GM12878 (cell line): ENCODE measurements around the gene GLT8D1. TPM values are rescaled to one million over a fixed set of nuclear protein-coding genes. Genes with fewer than 3 reads are reported as not detected.

Source experiments
- BCL11A ChIP-seq: IDR thresholded peaks from 2 replicates; pipeline ENCODE4 v1.6.1; 2011; ENCODE audit warnings: low read depth, low read length
- CBX5 ChIP-seq: sonication (generic); IDR thresholded peaks from 2 replicates; pipeline ENCODE4 v1.6.1; 2016; ENCODE audit warnings: low read depth, moderate library complexity, mild to moderate bottlenecking, inconsistent platforms
- E2F4 ChIP-seq: IDR thresholded peaks from 2 replicates; pipeline ENCODE4 v1.6.1; 2012; ENCODE audit warnings: low read depth, low read length, improper control_type of control experiment
- ELK1 ChIP-seq: IDR thresholded peaks from 2 replicates; pipeline ENCODE4 v1.6.1; 2012; ENCODE audit warnings: low read depth, low read length, improper control_type of control experiment
- KDM1A ChIP-seq: fragments of 200-600 bp; sonication (generic); IDR thresholded peaks from 2 replicates; pipeline ENCODE4 v1.6.1; 2016; ENCODE audit warnings: borderline replicate concordance
- KLF5 ChIP-seq: fragments of 450-650 bp; IDR thresholded peaks from 2 replicates; pipeline ENCODE4 v1.6.1; 2014; ENCODE audit warnings: mild to moderate bottlenecking; ENCODE audit not compliant: partially characterized antibody
- MEF2A ChIP-seq: IDR thresholded peaks from 2 replicates; pipeline ENCODE4 v1.6.1; 2011; ENCODE audit warnings: low read depth, mild to moderate bottlenecking, low read length, moderate library complexity; ENCODE audit not compliant: insufficient read depth
- MTA2 ChIP-seq: fragments of 450-650 bp; IDR thresholded peaks from 2 replicates; pipeline ENCODE4 v1.6.1; 2016; ENCODE audit warnings: low read depth, mild to moderate bottlenecking, moderate library complexity
- PAX5 ChIP-seq: IDR thresholded peaks from 2 replicates; pipeline ENCODE4 v1.6.1; 2011; ENCODE audit warnings: low read depth, low read length, borderline replicate concordance
- PML ChIP-seq: IDR thresholded peaks from 2 replicates; pipeline ENCODE4 v1.6.1; 2012; ENCODE audit warnings: low read length, inconsistent platforms
- POLR2AphosphoS2 ChIP-seq: IDR thresholded peaks from 2 replicates; pipeline ENCODE4 v1.6.1; 2011; ENCODE audit warnings: low read depth, mild to moderate bottlenecking, low read length, improper control_type of control experiment, moderate library complexity
- RELB ChIP-seq: fragments of 450-650 bp; IDR thresholded peaks from 2 replicates; pipeline ENCODE4 v1.6.1; 2017; ENCODE audit warnings: low read depth, mild to moderate bottlenecking, moderate library complexity
- SIN3A ChIP-seq: IDR thresholded peaks from 2 replicates; pipeline ENCODE4 v1.6.1; 2012; ENCODE audit warnings: low read depth, low read length, improper control_type of control experiment
- SIX5 ChIP-seq: IDR thresholded peaks from 2 replicates; pipeline ENCODE4 v1.6.1; 2011; ENCODE audit warnings: mild to moderate bottlenecking, low read depth, low read length, moderate library complexity; ENCODE audit not compliant: severe bottlenecking
- TBL1XR1 ChIP-seq: IDR thresholded peaks from 2 replicates; pipeline ENCODE4 v1.6.1; 2012; ENCODE audit warnings: low read depth, low read length, improper control_type of control experiment
- ZNF622 ChIP-seq: fragments of 450-650 bp; IDR thresholded peaks from 2 replicates; pipeline ENCODE4 v1.6.1; 2017; ENCODE audit warnings: mild to moderate bottlenecking, inconsistent platforms
- polyA plus RNA-seq, 11 experiments: library from polyadenylated mRNA; depleted of rRNA in 4 of 11; unstranded in 6 of 11; stranded (reverse) in 5 of 11; fragments of >200 nt; fragmentation: Nextera tagmentation in 4 of 11; fragmentation: Illumina TruSeq in 1 of 11; extraction: Ambion mirVana in 4 of 11; extraction: Trizol in 1 of 11; gene quantifications; 1 replicate in 1 of 11; 2 replicates in 10 of 11; pipeline versions ENCODE4 v1.2.1 to v1.2.3, GENCODE V29; 2011 to 2016; ENCODE audit warnings: inconsistent platforms in 2 of 11, missing spikeins in 2 of 11, low read depth in 1 of 11
- total RNA-seq, 4 experiments: library from RNA; depleted of rRNA in 3 of 4; stranded (reverse); fragments of >200 nt in 3 of 4; fragmentation: Illumina TruSeq in 1 of 4; extraction: Trizol in 1 of 4; gene quantifications; 2 replicates each; pipeline versions ENCODE4 v1.2.1 to v1.2.3, GENCODE V29; 2013 to 2021
- TF ChIP-seq, protein P1 (sequence below): IDR thresholded peaks from 2 replicates; pipeline ENCODE4 v1.6.1; 2012; ENCODE audit warnings: mild to moderate bottlenecking, low read depth, low read length
- TF ChIP-seq, protein P2 (sequence below): IDR thresholded peaks from 2 replicates; pipeline ENCODE4 v1.6.1; 2011; ENCODE audit warnings: borderline replicate concordance, low read depth, mild to moderate bottlenecking, moderate library complexity, low read length; ENCODE audit not compliant: insufficient read depth, poor library complexity, severe bottlenecking
- TF ChIP-seq, protein P3 (sequence below): fragments of 450-650 bp; IDR thresholded peaks from 2 replicates; pipeline ENCODE4 v1.6.1; 2014; ENCODE audit warnings: mild to moderate bottlenecking

Gene GLT8D1
- total and polyA plus RNA-seq, 10 of the 15 experiments (the other 5 are each of a cell fraction or from before 2014, with no cell fraction given): 25.3 to 73.4 (median 48.4) TPM

GRCh38 chr3:52696830-52697631, 8.6 kb downstream of the GLT8D1 start (continued):
- TF ChIP-seq, protein P1, sequence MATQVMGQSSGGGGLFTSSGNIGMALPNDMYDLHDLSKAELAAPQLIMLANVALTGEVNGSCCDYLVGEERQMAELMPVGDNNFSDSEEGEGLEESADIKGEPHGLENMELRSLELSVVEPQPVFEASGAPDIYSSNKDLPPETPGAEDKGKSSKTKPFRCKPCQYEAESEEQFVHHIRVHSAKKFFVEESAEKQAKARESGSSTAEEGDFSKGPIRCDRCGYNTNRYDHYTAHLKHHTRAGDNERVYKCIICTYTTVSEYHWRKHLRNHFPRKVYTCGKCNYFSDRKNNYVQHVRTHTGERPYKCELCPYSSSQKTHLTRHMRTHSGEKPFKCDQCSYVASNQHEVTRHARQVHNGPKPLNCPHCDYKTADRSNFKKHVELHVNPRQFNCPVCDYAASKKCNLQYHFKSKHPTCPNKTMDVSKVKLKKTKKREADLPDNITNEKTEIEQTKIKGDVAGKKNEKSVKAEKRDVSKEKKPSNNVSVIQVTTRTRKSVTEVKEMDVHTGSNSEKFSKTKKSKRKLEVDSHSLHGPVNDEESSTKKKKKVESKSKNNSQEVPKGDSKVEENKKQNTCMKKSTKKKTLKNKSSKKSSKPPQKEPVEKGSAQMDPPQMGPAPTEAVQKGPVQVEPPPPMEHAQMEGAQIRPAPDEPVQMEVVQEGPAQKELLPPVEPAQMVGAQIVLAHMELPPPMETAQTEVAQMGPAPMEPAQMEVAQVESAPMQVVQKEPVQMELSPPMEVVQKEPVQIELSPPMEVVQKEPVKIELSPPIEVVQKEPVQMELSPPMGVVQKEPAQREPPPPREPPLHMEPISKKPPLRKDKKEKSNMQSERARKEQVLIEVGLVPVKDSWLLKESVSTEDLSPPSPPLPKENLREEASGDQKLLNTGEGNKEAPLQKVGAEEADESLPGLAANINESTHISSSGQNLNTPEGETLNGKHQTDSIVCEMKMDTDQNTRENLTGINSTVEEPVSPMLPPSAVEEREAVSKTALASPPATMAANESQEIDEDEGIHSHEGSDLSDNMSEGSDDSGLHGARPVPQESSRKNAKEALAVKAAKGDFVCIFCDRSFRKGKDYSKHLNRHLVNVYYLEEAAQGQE: no peak
- 0 out of 2 replicates have a peak, but pooled peaks have one; percentile 66 for TF ChIP-seq POLR2AphosphoS2
- TF ChIP-seq ELK1: no peak
- TF ChIP-seq KLF5: no peak
- no peak for TF ChIP-seq BCL11A
- 0 out of 2 replicates have a peak, but pooled peaks have one; percentile 3 for TF ChIP-seq PAX5
- TF ChIP-seq KDM1A: no peak
- TF ChIP-seq CBX5: no peak
- TF ChIP-seq ZNF622: no peak
- TF ChIP-seq, protein P2, sequence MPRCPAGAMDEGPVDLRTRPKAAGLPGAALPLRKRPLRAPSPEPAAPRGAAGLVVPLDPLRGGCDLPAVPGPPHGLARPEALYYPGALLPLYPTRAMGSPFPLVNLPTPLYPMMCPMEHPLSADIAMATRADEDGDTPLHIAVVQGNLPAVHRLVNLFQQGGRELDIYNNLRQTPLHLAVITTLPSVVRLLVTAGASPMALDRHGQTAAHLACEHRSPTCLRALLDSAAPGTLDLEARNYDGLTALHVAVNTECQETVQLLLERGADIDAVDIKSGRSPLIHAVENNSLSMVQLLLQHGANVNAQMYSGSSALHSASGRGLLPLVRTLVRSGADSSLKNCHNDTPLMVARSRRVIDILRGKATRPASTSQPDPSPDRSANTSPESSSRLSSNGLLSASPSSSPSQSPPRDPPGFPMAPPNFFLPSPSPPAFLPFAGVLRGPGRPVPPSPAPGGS: peak; percentile 11
- peak; percentile 32; the same call in 1 of the 2 replicates for TF ChIP-seq PML
- peak; percentile 22; the same call in 1 of the 2 replicates for TF ChIP-seq TBL1XR1
- no peak for TF ChIP-seq E2F4
- peak; percentile 39; the same call in 1 of the 2 replicates for TF ChIP-seq RELB
- TF ChIP-seq MTA2: no peak
- TF ChIP-seq SIN3A: no peak
- TF ChIP-seq, protein P3, sequence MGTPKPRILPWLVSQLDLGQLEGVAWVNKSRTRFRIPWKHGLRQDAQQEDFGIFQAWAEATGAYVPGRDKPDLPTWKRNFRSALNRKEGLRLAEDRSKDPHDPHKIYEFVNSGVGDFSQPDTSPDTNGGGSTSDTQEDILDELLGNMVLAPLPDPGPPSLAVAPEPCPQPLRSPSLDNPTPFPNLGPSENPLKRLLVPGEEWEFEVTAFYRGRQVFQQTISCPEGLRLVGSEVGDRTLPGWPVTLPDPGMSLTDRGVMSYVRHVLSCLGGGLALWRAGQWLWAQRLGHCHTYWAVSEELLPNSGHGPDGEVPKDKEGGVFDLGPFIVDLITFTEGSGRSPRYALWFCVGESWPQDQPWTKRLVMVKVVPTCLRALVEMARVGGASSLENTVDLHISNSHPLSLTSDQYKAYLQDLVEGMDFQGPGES: no peak
- no peak for TF ChIP-seq SIX5
- TF ChIP-seq MEF2A: peak; percentile 66; the same call in 1 of the 2 replicates
